Subcutaneous adipose tissue (tissue), 4 donors: ENCODE measurements around the gene ADGRG6. TPM values are rescaled to one million over a fixed set of nuclear protein-coding genes. Genes with fewer than 3 reads are reported as not detected.

Source experiments
- CTCF ChIP-seq: fragments of 450-650 bp; IDR thresholded peaks from one replicate; pipeline ENCODE4 v1.5.1; 2016; ENCODE audit warnings: low read depth, mild to moderate bottlenecking, control low read depth, antibody characterized with exemption, moderate library complexity
- total RNA-seq, 4 donors: library from RNA; depleted of rRNA; stranded (reverse); fragments of >200 nt; gene quantifications; one replicate each; pipeline ENCODE4 v1.1.0, GENCODE V29; 2016

The ADGRG6 gene
- 10 to 100 TPM; 17.3 to 25.8 (median 18.7) TPM for total RNA-seq

GRCh38 chr6:142301651-142302391 is at the start of gene ADGRG6:
Gene ADGRG6, plus strand, starts transcription at chr6:142302007. Its CDS starts 323 bp downstream, at chr6:142302330.
- TF ChIP-seq CTCF: no peak

GRCh38 chr6:142254513-142254912 is 47.3 kb upstream of the ADGRG6 start:
- no peak for TF ChIP-seq CTCF

DNA sequence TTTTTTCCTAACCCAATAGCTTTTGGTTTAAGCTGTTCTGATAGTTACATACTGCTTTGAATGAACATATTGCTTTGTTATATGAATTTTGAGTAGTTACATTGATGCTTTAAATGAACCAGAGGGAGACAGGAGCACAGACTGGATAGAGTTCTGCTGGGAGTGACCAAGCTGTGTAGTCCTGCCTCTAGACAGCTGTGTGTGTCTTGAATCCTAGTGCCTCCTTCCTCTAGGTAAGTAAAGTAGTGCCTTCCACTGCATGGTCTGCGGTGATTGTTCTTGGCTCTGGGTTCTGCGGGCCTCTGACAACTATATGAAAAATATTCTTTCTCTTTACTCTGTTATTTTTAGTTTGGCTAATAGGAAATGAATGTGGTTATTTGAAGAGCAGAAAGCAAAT is 46.0 kb upstream of the ADGRG6 start:
- no peak for TF ChIP-seq CTCF

GRCh38 chr6:142258305-142258704 is 43.5 kb upstream of the ADGRG6 start:
- no peak for TF ChIP-seq CTCF

GRCh38 chr6:142258757-142259156 is 43.0 kb upstream of the ADGRG6 start:
- no peak for TF ChIP-seq CTCF

GRCh38 chr6:142260748-142261147 is 41.1 kb upstream of the ADGRG6 start:
- TF ChIP-seq CTCF: no peak

- TF ChIP-seq CTCF: no peak
Observed at GRCh38 chr6:142262231-142262630, 39.6 kb upstream of the ADGRG6 start.
